Stomach (tissue), 9 donors: ENCODE measurements around the gene ZDHHC20. TPM values are rescaled to one million over a fixed set of nuclear protein-coding genes. Genes with fewer than 3 reads are reported as not detected.

ENCODE experiments used
- DNase-seq, 2 donors: peaks; one replicate each; pipeline versions ENCODE4 v3.0.0 to v3.0.0-alpha.2; 2013 to 2019
- H3K27ac ChIP-seq, 5 donors: fragments of 200-600 bp in 4 of 5; sonication (generic) in 4 of 5; one replicate each; pipeline ENCODE4 v1.5.1; 2013 to 2019; ENCODE audit warnings: mild to moderate bottlenecking in 1 of 5, moderate library complexity in 1 of 5
- H3K27me3 ChIP-seq, 3 donors: fragments of 200-600 bp; sonication (generic); one replicate each; pipeline ENCODE4 v1.5.1; 2017 to 2019; ENCODE audit warnings: mixed run types in 1 of 3
- H3K36me3 ChIP-seq, 4 donors: fragments of 200-600 bp; sonication (generic); 1 replicate in 3 of 4; 2 replicates in 1 of 4; pipeline ENCODE4 v1.5.1; 2016 to 2019
- H3K4me1 ChIP-seq, 4 donors: fragments of 200-600 bp; sonication (generic); one replicate each; pipeline ENCODE4 v1.5.1; 2016 to 2019
- H3K4me3 ChIP-seq, 4 donors: fragments of 200-600 bp; sonication (generic) in 3 of 4; one replicate each; pipeline ENCODE4 v1.5.1; 2016 to 2019; ENCODE audit warnings: mild to moderate bottlenecking in 1 of 4
- H3K9me3 ChIP-seq, 4 donors: fragments of 200-600 bp; sonication (generic); one replicate each; pipeline ENCODE4 v1.5.1; 2016 to 2019
- EP300 ChIP-seq: sonication (generic); formaldehyde crosslinking; IDR thresholded peaks from one replicate; pipeline ENCODE4 v1.6.1; 2017; ENCODE audit warnings: antibody characterized with exemption
- POLR2A ChIP-seq, 4 donors: fragments of 450-650 bp; IDR thresholded peaks; one replicate each; pipeline ENCODE4 v1.6.1; 2016; ENCODE audit warnings: antibody characterized with exemption in 4 of 4, control low read depth in 2 of 4, mild to moderate bottlenecking in 1 of 4, moderate library complexity in 1 of 4
- POLR2AphosphoS5 ChIP-seq, 3 donors: sonication (generic); formaldehyde crosslinking; IDR thresholded peaks; one replicate each; pipeline ENCODE4 v1.6.1; 2016; ENCODE audit warnings: antibody characterized with exemption in 3 of 3
- WGBS, 5 donors: extraction: QIAGEN DNeasy Blood & Tissue Kit in 3 of 5; methylation state at CpG; one replicate each; pipeline versions ENCODE4 v1.1.5 to v1.1.7; 2013 to 2018; 5-methylcytosine and 5-hydroxymethylcytosine counted together
- intact Hi-C: fragments of 100-400 bp; cut with DNase I; formaldehyde crosslinking; loops from one replicate; pipeline ENCODE4 v1.15.1; 2023; ENCODE audit warnings: low total_unique reads
- polyA plus RNA-seq, 3 donors: library from polyadenylated mRNA; stranded (reverse); fragments of 200-250 nt; gene quantifications; one replicate each; pipeline ENCODE4 v1.2.3, GENCODE V29; 2013
- total RNA-seq, 5 donors: library from RNA; depleted of rRNA; stranded (reverse); fragments of >200 nt; gene quantifications; one replicate each; pipeline versions ENCODE4 v1.1.0 to v1.2.3, GENCODE V29; 2014 to 2016
- TF ChIP-seq, protein P1 (sequence below), 7 experiments: fragments of 450-650 bp in 4 of 7; fragments of 200-600 bp in 3 of 7; sonication (generic) in 3 of 7; IDR thresholded peaks; one replicate each; pipeline ENCODE4 v1.5.1; 2016 to 2019; ENCODE audit warnings: antibody characterized with exemption in 7 of 7, control low read depth in 2 of 7, mild to moderate bottlenecking in 1 of 7
- donor health status: healthy with polysubstance abuse.
- donor health status: Bipolar disorder and iron deficiency.
- donor health status: healthy.

ZDHHC20 gene
- total and polyA plus RNA-seq, 8 donors, result 13.9 to 329 (median 37.7) TPM

DNA sequence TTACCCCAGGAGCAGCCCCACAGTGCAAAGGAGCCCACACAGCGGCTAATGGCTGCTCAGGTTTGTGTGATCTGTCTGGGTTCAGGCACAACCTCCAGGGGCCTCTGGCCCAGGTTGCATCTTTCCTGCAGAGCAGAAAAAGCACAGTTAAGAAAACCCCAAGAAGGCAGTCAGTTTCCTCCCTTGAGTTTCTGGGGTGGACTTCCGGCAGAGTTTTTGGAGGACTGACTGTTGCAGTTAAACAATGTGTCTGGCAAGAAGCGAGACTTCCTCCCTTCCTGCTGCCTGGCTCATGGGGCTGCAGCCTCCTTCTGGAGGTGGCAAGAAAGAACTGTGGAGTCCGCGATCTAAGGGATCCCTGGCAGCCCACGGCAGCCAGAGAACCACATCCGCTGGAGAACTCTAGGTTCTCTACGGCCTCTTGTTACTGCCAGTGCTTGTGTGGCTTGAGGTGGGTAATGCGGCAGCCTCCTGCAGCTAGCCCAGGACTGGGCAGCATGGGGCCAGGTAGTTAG is 114.4 kb downstream of the ZDHHC20 start:
- DNase-seq, result peak in 1 of 2 donors; percentile 20
- TF ChIP-seq EP300 (no peak), POLR2A (IDR thresholded peaks at IDR 0.05) (no peak), POLR2AphosphoS5 (IDR thresholded peaks at IDR 0.05) (no peak)
- TF ChIP-seq, protein P1, sequence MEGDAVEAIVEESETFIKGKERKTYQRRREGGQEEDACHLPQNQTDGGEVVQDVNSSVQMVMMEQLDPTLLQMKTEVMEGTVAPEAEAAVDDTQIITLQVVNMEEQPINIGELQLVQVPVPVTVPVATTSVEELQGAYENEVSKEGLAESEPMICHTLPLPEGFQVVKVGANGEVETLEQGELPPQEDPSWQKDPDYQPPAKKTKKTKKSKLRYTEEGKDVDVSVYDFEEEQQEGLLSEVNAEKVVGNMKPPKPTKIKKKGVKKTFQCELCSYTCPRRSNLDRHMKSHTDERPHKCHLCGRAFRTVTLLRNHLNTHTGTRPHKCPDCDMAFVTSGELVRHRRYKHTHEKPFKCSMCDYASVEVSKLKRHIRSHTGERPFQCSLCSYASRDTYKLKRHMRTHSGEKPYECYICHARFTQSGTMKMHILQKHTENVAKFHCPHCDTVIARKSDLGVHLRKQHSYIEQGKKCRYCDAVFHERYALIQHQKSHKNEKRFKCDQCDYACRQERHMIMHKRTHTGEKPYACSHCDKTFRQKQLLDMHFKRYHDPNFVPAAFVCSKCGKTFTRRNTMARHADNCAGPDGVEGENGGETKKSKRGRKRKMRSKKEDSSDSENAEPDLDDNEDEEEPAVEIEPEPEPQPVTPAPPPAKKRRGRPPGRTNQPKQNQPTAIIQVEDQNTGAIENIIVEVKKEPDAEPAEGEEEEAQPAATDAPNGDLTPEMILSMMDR (IDR thresholded peaks at IDR 0.05), result no peak
- H3K4me1 ChIP-seq, result no peaks in the 10 kb centered on the region
- no peaks in the 10 kb centered on the region for H3K36me3 ChIP-seq
- no peak overlapping the region for H3K4me3 ChIP-seq
- H3K27ac ChIP-seq, result no peak overlapping the region
- no peaks in the 10 kb centered on the region for H3K27me3 ChIP-seq
- intact Hi-C loops, result no loop called here
- no peaks in the 10 kb centered on the region for H3K9me3 ChIP-seq
- WGBS, 5 donors, result 37 to 77% (median 68%) methylated on average over 7 to 9 of the region's 9 CpGs

DNA sequence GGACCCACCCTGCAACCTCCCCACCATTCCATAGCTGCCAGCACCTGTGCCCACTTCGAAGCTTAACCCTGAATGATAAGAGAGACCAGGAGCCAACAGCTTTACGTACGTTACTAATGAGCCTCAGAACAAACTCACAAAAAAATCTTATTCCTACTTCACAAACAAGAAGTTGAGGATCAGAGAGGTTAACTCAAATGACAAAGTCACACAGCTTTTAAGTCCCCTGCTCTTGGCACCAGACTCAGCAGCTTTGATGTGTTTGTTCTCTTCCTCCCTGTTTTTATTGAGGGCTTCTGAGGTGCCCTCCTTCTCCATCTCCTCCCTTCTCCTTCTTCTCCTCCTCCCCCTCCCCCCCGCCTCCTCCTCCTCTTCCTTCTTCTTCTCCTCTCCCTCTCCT is 115.4 kb downstream of the ZDHHC20 start:
- no peaks in the 10 kb centered on the region for H3K27me3 ChIP-seq
- H3K36me3 ChIP-seq, result no peaks in the 10 kb centered on the region
- no peak overlapping the region for H3K27ac ChIP-seq
- no peak overlapping the region for H3K4me3 ChIP-seq
- TF ChIP-seq POLR2AphosphoS5 (IDR thresholded peaks at IDR 0.05) (no peak), EP300 (no peak), POLR2A (IDR thresholded peaks at IDR 0.05) (no peak)
- TF ChIP-seq, protein P1 (IDR thresholded peaks at IDR 0.05), result no peak
- no peaks in the 10 kb centered on the region for H3K4me1 ChIP-seq
- DNase-seq, result no peak
- intact Hi-C loops, result no loop called here
- WGBS, 5 donors, result 65 to 92% (median 91%) methylated on average over 4 of the region's 4 CpGs
- no peaks in the 10 kb centered on the region for H3K9me3 ChIP-seq

DNA sequence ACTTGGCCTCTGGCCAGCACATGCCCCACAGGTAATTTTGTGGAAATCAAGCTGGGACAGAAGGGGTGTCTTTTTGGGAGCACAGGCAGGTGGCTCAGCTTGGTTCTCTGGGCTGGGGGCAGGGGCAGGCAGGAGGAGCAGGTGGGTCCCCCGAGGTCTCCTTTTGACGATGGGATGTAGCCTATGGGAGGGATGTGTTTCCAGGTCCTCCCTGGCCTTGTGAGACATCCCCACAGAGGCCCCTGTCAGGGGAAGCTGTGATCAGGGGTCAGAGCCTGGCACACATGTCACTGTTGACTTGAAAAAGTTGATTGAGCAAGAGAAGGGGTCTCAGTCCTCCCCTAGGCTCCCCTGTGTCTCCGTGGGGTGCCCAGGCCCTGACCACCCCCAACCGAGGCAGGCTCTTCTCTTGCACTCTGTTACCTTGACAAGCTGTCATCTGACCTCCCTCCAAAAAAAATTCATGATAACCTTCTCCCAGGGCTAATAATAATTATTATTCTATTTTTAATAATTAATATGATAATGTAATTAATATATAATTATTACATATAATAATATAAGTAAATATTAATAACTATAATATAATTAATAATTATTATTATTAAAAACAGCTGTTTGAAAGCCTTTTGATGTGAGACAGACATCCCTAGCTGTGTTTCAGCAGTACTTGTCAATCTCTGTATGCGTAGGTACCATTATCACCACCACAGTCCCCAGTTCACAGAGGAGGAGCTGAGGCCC is 116.2 kb downstream of the ZDHHC20 start:
- Histone ChIP-seq H3K27me3 (no peaks in the 10 kb centered on the region), H3K36me3 (no peaks in the 10 kb centered on the region), H3K9me3 (no peaks in the 10 kb centered on the region), H3K27ac (no peak overlapping the region), H3K4me3 (no peak overlapping the region), H3K4me1 (no peaks in the 10 kb centered on the region)
- TF ChIP-seq, protein P1 (IDR thresholded peaks at IDR 0.05), result no peak
- TF ChIP-seq POLR2AphosphoS5 (IDR thresholded peaks at IDR 0.05), result no peak
- TF ChIP-seq EP300, result no peak
- TF ChIP-seq POLR2A (IDR thresholded peaks at IDR 0.05), result no peak
- intact Hi-C loops, result no loop called here
- DNase-seq, result no peak
- WGBS, 5 donors, result 80 to 90% (median 84%) methylated on average over 3 to 5 of the region's 5 CpGs

DNA sequence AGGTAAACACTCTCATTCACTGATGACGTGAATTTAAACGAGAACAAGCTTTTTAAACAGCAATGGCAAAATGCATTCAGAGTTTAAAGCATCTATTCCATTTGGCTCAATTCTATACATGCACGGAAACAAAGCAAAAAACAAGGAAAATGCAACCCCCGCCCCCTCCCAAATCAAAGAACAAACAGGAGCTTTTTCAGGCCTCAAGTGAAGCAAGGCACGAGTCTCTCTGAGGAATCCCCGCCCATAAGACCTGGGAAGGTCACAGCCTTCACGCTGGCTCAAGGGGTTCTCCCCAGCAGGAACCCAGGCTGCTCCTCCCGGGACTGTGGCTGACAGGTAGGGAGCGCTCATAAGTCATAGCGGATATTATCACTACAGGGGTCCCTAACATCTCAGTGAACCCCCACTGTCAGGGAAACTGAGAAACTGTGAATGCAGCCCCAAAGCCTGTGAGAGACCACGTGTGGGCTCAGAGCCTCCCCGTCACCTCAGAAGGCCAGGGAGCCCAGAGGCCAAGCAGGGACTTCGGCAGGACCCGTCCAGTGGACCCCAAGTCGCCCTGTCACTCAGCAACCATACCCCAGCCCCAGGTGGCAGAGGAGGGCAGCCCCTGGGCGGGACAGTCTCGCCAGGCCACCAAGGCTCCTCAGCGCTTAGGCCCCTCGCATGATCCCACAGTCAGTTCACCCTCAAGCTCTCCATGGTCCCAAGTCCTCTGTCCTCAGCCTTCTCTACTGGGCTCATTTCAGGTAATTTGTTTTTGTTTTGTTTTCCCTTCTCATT is 117.3 kb downstream of the ZDHHC20 start:
- no peaks in the 10 kb centered on the region for H3K36me3 ChIP-seq
- intact Hi-C loops, result no loop called here
- H3K27ac ChIP-seq, result no peak overlapping the region
- H3K4me3 ChIP-seq, result no peak overlapping the region
- no peak for DNase-seq
- no peaks in the 10 kb centered on the region for H3K4me1 ChIP-seq
- H3K27me3 ChIP-seq, result no peaks in the 10 kb centered on the region
- TF ChIP-seq POLR2AphosphoS5 (IDR thresholded peaks at IDR 0.05) (no peak), EP300 (no peak), POLR2A (IDR thresholded peaks at IDR 0.05) (no peak)
- TF ChIP-seq, protein P1 (IDR thresholded peaks at IDR 0.05), result no peak
- WGBS, 5 donors, result 82 to 86% (median 83%) methylated on average over 19 of the region's 19 CpGs
- H3K9me3 ChIP-seq, result no peaks in the 10 kb centered on the region
